SU-DHL-6 (cell line): ENCODE measurements around the gene SERPINA12.

Experiments used
- H2AFZ ChIP-seq: fragments of 200-600 bp; sonication (generic); 2 replicates; pipeline ENCODE4 v1.6.1; 2014; ENCODE audit warnings: low read depth, mild to moderate bottlenecking, moderate library complexity, mixed read lengths, antibody characterized with exemption, low read length; ENCODE audit not compliant: severe bottlenecking
- H3F3A ChIP-seq: fragments of 200-600 bp; shearing (Covaris generic); 2 replicates; pipeline ENCODE4 v1.6.0; 2016; ENCODE audit warnings: antibody characterized with exemption, mild to moderate bottlenecking; ENCODE audit not compliant: insufficient read depth
- H3K27ac ChIP-seq: fragments of 200-600 bp; sonication (generic); 2 replicates; pipeline ENCODE4 v1.5.1; 2016; ENCODE audit warnings: low read depth, mild to moderate bottlenecking, low read length, moderate library complexity, mixed read lengths
- H3K27me3 ChIP-seq: fragments of 200-600 bp; sonication (generic), shearing (Covaris generic); 2 replicates; pipeline ENCODE4 v1.6.0; 2014; ENCODE audit warnings: mild to moderate bottlenecking, low read length
- H3K36me3 ChIP-seq: fragments of 200-600 bp; sonication (generic); 2 replicates; pipeline ENCODE4 v1.6.1; 2014; ENCODE audit warnings: mild to moderate bottlenecking, low read length, mixed read lengths
- H3K4me2 ChIP-seq: fragments of 300-600, 200-600 bp; shearing (Covaris generic), sonication (generic); 2 replicates; pipeline ENCODE4 v1.6.0; 2014; ENCODE audit warnings: low read length, low read depth, mild to moderate bottlenecking; ENCODE audit not compliant: poor library complexity, severe bottlenecking
- H3K4me3 ChIP-seq: fragments of 200-600 bp; sonication (generic); 2 replicates; pipeline ENCODE4 v1.5.1; 2014; ENCODE audit warnings: antibody characterized with exemption, low read length, mild to moderate bottlenecking, mixed read lengths; ENCODE audit not compliant: insufficient read depth, poor library complexity, severe bottlenecking
- H3K79me2 ChIP-seq: fragments of 200-600 bp; sonication (generic); 2 replicates; pipeline ENCODE4 v1.6.1; 2014; ENCODE audit warnings: mild to moderate bottlenecking, low read length, moderate library complexity; ENCODE audit not compliant: insufficient read depth
- H3K9ac ChIP-seq: fragments of 200-600 bp; sonication (generic); 2 replicates; pipeline ENCODE4 v1.7.0; 2014; ENCODE audit warnings: mild to moderate bottlenecking, low read length
- H3K9me2 ChIP-seq: fragments of 200-600 bp; sonication (generic); replicated peaks from 2 replicates; pipeline ENCODE4 v1.6.1; 2014; ENCODE audit warnings: low read length; ENCODE audit not compliant: insufficient read depth
- H3K9me3 ChIP-seq: fragments of 200-600 bp; sonication (generic); 2 replicates; pipeline ENCODE4 v1.6.1; 2014; ENCODE audit warnings: low read length, mixed read lengths; ENCODE audit not compliant: insufficient read depth
- H4K20me1 ChIP-seq: fragments of 200-600 bp; sonication (generic); 2 replicates; pipeline ENCODE4 v1.6.1; 2014; ENCODE audit warnings: low read depth, mild to moderate bottlenecking, antibody characterized with exemption, low read length, moderate library complexity, mixed read lengths
- EZH2phosphoT487 ChIP-seq: fragments of 200-600 bp; sonication (generic), shearing (Covaris generic); conservative IDR thresholded peaks from 2 replicates; pipeline ENCODE4 v1.6.1; 2018; ENCODE audit warnings: mild to moderate bottlenecking, antibody characterized with exemption, low read length, moderate library complexity, mixed read lengths
- TF ChIP-seq, protein P1 (sequence below): fragments of 200-600 bp; sonication (generic); IDR thresholded peaks from one replicate; pipeline ENCODE4 v1.5.1; 2017; ENCODE audit warnings: antibody characterized with exemption, mild to moderate bottlenecking, low read length, moderate library complexity; ENCODE audit not compliant: insufficient read depth, poor library complexity, severe bottlenecking

SERPINA12 gene

GRCh38 chr14:94524093-94524492, 14.8 kb upstream of the SERPINA12 start:
- Histone ChIP-seq H3K4me3 (no peak overlapping the region), H3F3A (no peaks in the 10 kb centered on the region), H3K9me2 (no peaks in the 10 kb centered on the region), H3K79me2 (no peaks in the 10 kb centered on the region), H3K27ac (no peak overlapping the region), H3K9ac (no peak overlapping the region), H3K4me2 (no peak overlapping the region), H4K20me1 (no peaks in the 10 kb centered on the region), H3K9me3 (peaks cover 5% of the 10 kb centered on the region; the same call in 1 of the 2 replicates), H3K36me3 (no peaks in the 10 kb centered on the region), H2AFZ (no peak overlapping the region), H3K27me3 (no peaks in the 10 kb centered on the region)
- no peak for TF ChIP-seq EZH2phosphoT487
- TF ChIP-seq, protein P1, sequence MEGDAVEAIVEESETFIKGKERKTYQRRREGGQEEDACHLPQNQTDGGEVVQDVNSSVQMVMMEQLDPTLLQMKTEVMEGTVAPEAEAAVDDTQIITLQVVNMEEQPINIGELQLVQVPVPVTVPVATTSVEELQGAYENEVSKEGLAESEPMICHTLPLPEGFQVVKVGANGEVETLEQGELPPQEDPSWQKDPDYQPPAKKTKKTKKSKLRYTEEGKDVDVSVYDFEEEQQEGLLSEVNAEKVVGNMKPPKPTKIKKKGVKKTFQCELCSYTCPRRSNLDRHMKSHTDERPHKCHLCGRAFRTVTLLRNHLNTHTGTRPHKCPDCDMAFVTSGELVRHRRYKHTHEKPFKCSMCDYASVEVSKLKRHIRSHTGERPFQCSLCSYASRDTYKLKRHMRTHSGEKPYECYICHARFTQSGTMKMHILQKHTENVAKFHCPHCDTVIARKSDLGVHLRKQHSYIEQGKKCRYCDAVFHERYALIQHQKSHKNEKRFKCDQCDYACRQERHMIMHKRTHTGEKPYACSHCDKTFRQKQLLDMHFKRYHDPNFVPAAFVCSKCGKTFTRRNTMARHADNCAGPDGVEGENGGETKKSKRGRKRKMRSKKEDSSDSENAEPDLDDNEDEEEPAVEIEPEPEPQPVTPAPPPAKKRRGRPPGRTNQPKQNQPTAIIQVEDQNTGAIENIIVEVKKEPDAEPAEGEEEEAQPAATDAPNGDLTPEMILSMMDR = no peak

- Histone ChIP-seq H2AFZ (no peak overlapping the region), H3K4me2 (no peak overlapping the region), H3K4me3 (no peak overlapping the region), H3F3A (no peaks in the 10 kb centered on the region), H3K79me2 (no peaks in the 10 kb centered on the region), H3K27ac (no peak overlapping the region), H3K9ac (no peak overlapping the region), H3K27me3 (no peaks in the 10 kb centered on the region), H4K20me1 (no peaks in the 10 kb centered on the region), H3K9me3 (peaks cover 5% of the 10 kb centered on the region; the same call in 1 of the 2 replicates), H3K9me2 (no peaks in the 10 kb centered on the region), H3K36me3 (no peaks in the 10 kb centered on the region)
- TF ChIP-seq, protein P1 = no peak
- no peak for TF ChIP-seq EZH2phosphoT487
Observed at GRCh38 chr14:94523265-94523664, 14.0 kb upstream of the SERPINA12 start.

DNA sequence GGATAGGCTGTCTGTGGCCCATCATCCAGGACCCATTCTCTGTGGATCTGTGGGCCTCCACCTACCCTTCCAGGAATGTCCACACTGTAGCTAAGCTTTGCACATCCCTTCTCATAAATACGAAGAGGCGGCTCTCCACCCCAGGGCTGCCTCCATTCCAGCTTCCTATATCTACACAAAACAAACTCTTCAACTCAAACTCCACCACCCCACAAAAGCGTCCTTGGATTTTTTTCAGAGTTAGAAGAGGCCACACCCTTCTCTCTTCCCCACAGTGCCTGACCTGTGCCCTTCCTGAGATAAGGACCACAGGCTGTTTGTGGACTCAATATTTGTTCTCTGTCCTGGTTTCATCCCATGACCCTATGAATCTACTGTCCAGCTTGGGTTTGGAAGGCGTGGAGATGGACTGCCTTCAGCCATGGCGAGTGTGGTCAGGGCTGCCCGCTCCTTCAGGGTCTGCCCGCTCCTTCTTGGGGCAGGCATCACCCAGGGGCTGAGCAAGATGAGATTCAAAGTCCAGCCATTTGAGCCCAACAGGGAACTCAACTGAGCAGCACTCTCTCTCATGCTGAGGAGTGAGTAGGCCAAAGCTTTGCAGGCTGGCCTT, 13.0 kb upstream of the SERPINA12 start:
- Histone ChIP-seq H3K27ac (no peak overlapping the region), H3K4me3 (no peak overlapping the region), H3K27me3 (no peaks in the 10 kb centered on the region), H3K9me3 (peaks cover 5% of the 10 kb centered on the region; the same call in 1 of the 2 replicates), H3K36me3 (no peaks in the 10 kb centered on the region), H3K4me2 (no peak overlapping the region), H4K20me1 (no peaks in the 10 kb centered on the region), H3K9ac (no peak overlapping the region), H2AFZ (no peak overlapping the region), H3F3A (no peaks in the 10 kb centered on the region), H3K79me2 (no peaks in the 10 kb centered on the region), H3K9me2 (no peaks in the 10 kb centered on the region)
- TF ChIP-seq, protein P1 = no peak
- TF ChIP-seq EZH2phosphoT487 = no peak
